GM12878 (cell line): ENCODE data around the gene SLC39A5.

Experiments
- EP300 ChIP-seq, 2 experiments: fragments of 150-350 bp in 1 of 2; IDR thresholded peaks; 2 replicates each; pipeline ENCODE4 v1.6.1; 2011 to 2012; ENCODE audit warnings: low read depth in 2 of 2, low read length in 2 of 2, borderline replicate concordance in 1 of 2, improper control_type of control experiment in 1 of 2, inconsistent platforms in 1 of 2; ENCODE audit not compliant: control insufficient read depth in 1 of 2
- EZH2 ChIP-seq: IDR thresholded peaks from 2 replicates; pipeline ENCODE4 v1.6.1; 2012; ENCODE audit warnings: low read depth, mild to moderate bottlenecking, control low read depth, inconsistent platforms, low read length, borderline replicate concordance; ENCODE audit not compliant: control insufficient read depth
- HDAC2 ChIP-seq: fragments of 200-600 bp; sonication (generic); IDR thresholded peaks from 2 replicates; pipeline ENCODE4 v1.6.1; 2017
- JUNB ChIP-seq: IDR thresholded peaks from 2 replicates; pipeline ENCODE4 v1.6.1; 2016; ENCODE audit warnings: antibody characterized with exemption, mild to moderate bottlenecking
- MTA2 ChIP-seq: fragments of 450-650 bp; IDR thresholded peaks from 2 replicates; pipeline ENCODE4 v1.6.1; 2016; ENCODE audit warnings: low read depth, mild to moderate bottlenecking, moderate library complexity
- NFYB ChIP-seq: IDR thresholded peaks from 2 replicates; pipeline ENCODE4 v1.6.1; 2011; ENCODE audit warnings: low read depth, mild to moderate bottlenecking, low read length, improper control_type of control experiment, moderate library complexity; ENCODE audit not compliant: insufficient read depth
- NR2C2 ChIP-seq: IDR thresholded peaks from 2 replicates; pipeline ENCODE4 v1.6.1; 2011; ENCODE audit warnings: borderline replicate concordance, low read depth; ENCODE audit not compliant: control insufficient read depth, insufficient read length
- POLR2AphosphoS5 ChIP-seq: IDR thresholded peaks from 2 replicates; pipeline ENCODE4 v1.6.1; 2011; ENCODE audit warnings: mild to moderate bottlenecking, low read length, inconsistent platforms
- REST ChIP-seq: IDR thresholded peaks from 2 replicates; pipeline ENCODE4 v1.6.1; 2012; ENCODE audit warnings: mild to moderate bottlenecking, low read depth, low read length
- ZNF24 ChIP-seq: fragments of 450-650 bp; IDR thresholded peaks from 2 replicates; pipeline ENCODE4 v1.6.1; 2017; ENCODE audit warnings: antibody characterized with exemption, mild to moderate bottlenecking

DNA sequence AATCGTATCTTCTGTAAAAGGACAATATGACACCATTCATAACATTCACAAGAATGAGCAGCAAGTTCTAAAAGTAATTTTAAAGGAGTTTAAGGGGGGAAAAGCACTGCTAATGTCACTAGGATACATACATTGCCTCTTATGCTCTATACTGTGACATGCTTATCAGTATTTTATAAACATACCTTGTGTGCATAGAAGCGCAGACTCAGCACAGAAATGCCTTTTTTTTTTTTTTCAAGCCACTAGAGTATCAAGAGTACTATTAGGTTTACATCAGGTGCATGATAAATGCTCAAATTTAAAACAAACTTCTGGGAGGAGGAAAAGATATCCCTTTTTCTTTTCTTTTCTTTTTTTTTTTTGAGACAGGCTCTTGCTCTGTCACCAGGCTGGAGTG is 27.0 kb upstream of the SLC39A5 start:
- no peak for TF ChIP-seq HDAC2
- TF ChIP-seq POLR2AphosphoS5, result no peak
- no peak for TF ChIP-seq EP300 (IDR thresholded peaks at IDR 0.05; ENCODE audit: borderline replicate concordance in 1 of 2, control insufficient read depth in 1 of 2, low read depth in 2 of 2, low read length in 2 of 2)
- TF ChIP-seq JUNB, result no peak
- no peak for TF ChIP-seq REST
- TF ChIP-seq ZNF24, result no peak
- TF ChIP-seq MTA2, result no peak
- no peak for TF ChIP-seq NFYB
- TF ChIP-seq NR2C2, result no peak
- no peak for TF ChIP-seq EZH2
